Naive thymus-derived CD4-positive, alpha-beta T cell (primary cell): Measurements from ENCODE around the gene DNAJC22. TPM values are rescaled to one million over a fixed set of nuclear protein-coding genes. Genes with fewer than 3 reads are reported as not detected.

Source experiments
- ATAC-seq: fragments of 150-1000 bp; cut with Tn5 transposase; 2 replicates; pipeline ENCODE4 v1.10.0; 2021; ENCODE audit warnings: mild to moderate bottlenecking, moderate library complexity
- CTCF ChIA-PET: fragments of 350-600 bp; sonication (Branson Sonifier 250); formaldehyde crosslinking; loops from one replicate; lab custom pipeline; 2021; ENCODE audit warnings: antibody characterized with exemption; lab: Charles Lee
- POLR2A ChIA-PET: fragments of 350-600 bp; sonication (Branson Sonifier 250); formaldehyde crosslinking; loops from one replicate; lab custom pipeline; 2021; ENCODE audit warnings: antibody characterized with exemption, inconsistent platforms; lab: Charles Lee
- DNase-seq, 9 donors: peaks; one replicate each; pipeline versions ENCODE4 v3.0.0 to v3.0.0-alpha.2; 2020 to 2022; ENCODE audit warnings: mixed read lengths in 1 of 9
- H3K27ac ChIP-seq: one replicate; pipeline ENCODE4 v1.7.0; 2013; ENCODE audit warnings: mild to moderate bottlenecking, low read depth, low read length, moderate library complexity
- H3K27me3 ChIP-seq, 2 donors: one replicate each; pipeline ENCODE4 v1.7.0; 2013; ENCODE audit warnings: low read length in 2 of 2, mild to moderate bottlenecking in 2 of 2, moderate library complexity in 2 of 2; ENCODE audit not compliant: control insufficient read depth in 2 of 2, insufficient read depth in 2 of 2
- H3K36me3 ChIP-seq, 3 experiments: 1 replicate in 2 of 3; 2 replicates in 1 of 3; pipeline ENCODE4 v1.7.0; 2013; ENCODE audit warnings: low read length in 3 of 3, mild to moderate bottlenecking in 3 of 3, moderate library complexity in 1 of 3; ENCODE audit not compliant: insufficient read depth in 3 of 3, control insufficient read depth in 2 of 3
- H3K4me1 ChIP-seq, 2 donors: one replicate each; pipeline ENCODE4 v1.7.0; 2013; ENCODE audit warnings: low read length in 2 of 2, mild to moderate bottlenecking in 2 of 2, moderate library complexity in 1 of 2; ENCODE audit not compliant: control insufficient read depth in 2 of 2, insufficient read depth in 2 of 2
- H3K4me3 ChIP-seq: 2 replicates; pipeline ENCODE4 v1.7.0; 2013; ENCODE audit warnings: mild to moderate bottlenecking, low read length
- H3K9me3 ChIP-seq, 3 experiments: 1 replicate in 2 of 3; 2 replicates in 1 of 3; pipeline ENCODE4 v1.7.0; 2013; ENCODE audit warnings: low read length in 3 of 3; ENCODE audit not compliant: control insufficient read depth in 2 of 3
- H3K27ac Mint-ChIP-seq, 9 donors: one replicate each; pipeline ENCODE4 v1.8.0; 2020 to 2022; ENCODE audit warnings: mixed read lengths in 9 of 9, mild to moderate bottlenecking in 8 of 9, moderate library complexity in 5 of 9, inconsistent platforms in 2 of 9
- H3K27me3 Mint-ChIP-seq, 5 donors: one replicate each; pipeline ENCODE4 v1.8.0; 2021 to 2022; ENCODE audit warnings: mixed read lengths in 5 of 5, mild to moderate bottlenecking in 1 of 5
- H3K36me3 Mint-ChIP-seq, 5 donors: one replicate each; pipeline ENCODE4 v1.8.0; 2020 to 2022; ENCODE audit warnings: mixed read lengths in 5 of 5, mild to moderate bottlenecking in 3 of 5, inconsistent platforms in 1 of 5
- H3K4me1 Mint-ChIP-seq, 7 donors: one replicate each; pipeline ENCODE4 v1.8.0; 2020 to 2022; ENCODE audit warnings: mixed read lengths in 7 of 7, mild to moderate bottlenecking in 3 of 7, inconsistent platforms in 1 of 7
- H3K4me3 Mint-ChIP-seq, 10 donors: one replicate each; pipeline ENCODE4 v1.8.0; 2020 to 2022; ENCODE audit warnings: mild to moderate bottlenecking in 10 of 10, mixed read lengths in 10 of 10, moderate library complexity in 6 of 10, inconsistent platforms in 2 of 10
- H3K9me3 Mint-ChIP-seq, 11 donors: one replicate each; pipeline ENCODE4 v1.8.0; 2020 to 2022; ENCODE audit warnings: mixed read lengths in 11 of 11, mild to moderate bottlenecking in 4 of 11, inconsistent platforms in 1 of 11, moderate library complexity in 1 of 11
- intact Hi-C, 2 donors: fragments of 100-400 bp; cut with micrococcal nuclease; formaldehyde crosslinking; loops; one replicate each; pipeline ENCODE4 v1.15.1; 2023
- polyA plus RNA-seq, 2 donors: library from polyadenylated mRNA; unstranded; fragments of 300-500 nt; fragmentation: Illumina TruSeq; gene quantifications; one replicate each; pipeline ENCODE4 v1.2.3, GENCODE V29; 2021
- total RNA-seq, 6 experiments: library from RNA in 5 of 6; stranded (reverse) in 5 of 6; gene quantifications; 1 replicate in 5 of 6; 2 replicates in 1 of 6; pipeline ENCODE4 v1.2.3 and lab custom pipeline; 2021 to 2026

Gene DNAJC22
- total and polyA plus RNA-seq, 7 experiments from 2014 or later = not detected

DNA sequence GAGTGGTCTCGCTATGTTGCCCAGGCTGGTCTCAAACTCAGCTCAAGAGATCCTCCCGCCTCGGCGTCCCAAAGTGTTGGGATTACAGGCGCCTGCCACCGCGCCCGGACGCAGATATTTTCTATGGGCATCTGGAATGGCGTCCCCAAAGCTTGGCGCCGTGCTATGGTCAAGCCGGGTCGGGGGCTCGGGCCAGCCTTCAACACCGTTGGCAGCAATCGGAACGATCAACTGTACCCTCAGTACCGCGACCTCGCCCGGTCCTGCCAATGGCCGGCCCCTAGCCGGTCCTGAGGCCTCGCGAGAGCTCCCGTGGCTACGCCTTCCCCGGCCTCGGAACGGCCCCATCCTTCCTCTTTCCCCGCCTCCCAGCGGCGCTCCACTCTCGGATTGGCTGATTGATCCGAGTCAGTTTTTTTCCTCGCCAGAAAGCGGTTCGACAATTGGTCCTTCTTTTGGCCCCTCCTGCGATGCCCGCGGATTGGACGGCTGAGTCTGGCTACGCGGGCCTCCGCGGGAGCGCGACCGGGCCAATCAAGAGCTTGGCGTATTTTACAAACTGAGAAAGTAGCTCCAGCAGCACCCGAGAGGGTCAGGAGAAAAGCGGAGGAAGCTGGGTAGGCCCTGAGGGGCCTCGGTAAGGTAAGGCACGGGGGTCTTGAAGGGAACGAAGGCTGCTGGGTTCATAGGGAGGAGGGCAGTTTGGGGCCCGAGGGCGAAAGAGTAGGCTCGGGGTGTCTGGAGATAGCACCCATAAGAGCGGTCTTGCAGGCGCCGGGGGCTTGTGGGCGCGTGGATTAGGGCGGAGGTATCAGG lies 23.8 kb upstream of the DNAJC22 start, which contains the start of gene TROAP:
TSS of gene TROAP (plus strand) at position 548 of the 816 bp plus-strand sequence. CDS start 354 bp downstream, outside the sequence.
- H3K36me3 ChIP-seq = no peaks in the 10 kb centered on the region
- DNase-seq (peak; percentile 89 to 98 (median 96)), ATAC-seq (peak; percentile 97)
- POLR2A ChIA-PET = interaction anchor here (0.5 to 1.9 kb wide), 9 partner anchors 10 to 514 kb away, joined by 3 to 5 read pairs (median 3); partner anchors contain the start of genes DNAJC22, RHEBL1 and TUBA1B
- H3K9me3 ChIP-seq = no peaks in the 10 kb centered on the region
- peak within 1 kb of the TSS; percentile 86 to 98 (median 92) for H3K4me3 Mint-ChIP-seq
- H3K4me1 ChIP-seq = peaks cover 5 to 14% of the 10 kb centered on the region in 2 donors
- peak within 1 kb of the TSS; percentile 29 to 95 (median 83) for H3K27ac Mint-ChIP-seq
- peak within 1 kb of the TSS; percentile 75 for H3K4me3 ChIP-seq
- CTCF ChIA-PET = interaction anchor here (0.5 to 1.6 kb wide), 7 partner anchors 9 to 509 kb away, joined by 3 to 6 read pairs (median 4); no protein-coding TSS in a partner anchor
- peaks cover 0 to 10% (median 0%) of the 10 kb centered on the region in 5 donors for H3K36me3 Mint-ChIP-seq
- H3K27me3 ChIP-seq = no peaks in the 10 kb centered on the region
- peak within 1 kb of the TSS; percentile 72 for H3K27ac ChIP-seq
- peaks cover 0 to 5% (median 0%) of the 10 kb centered on the region in 5 donors for H3K27me3 Mint-ChIP-seq
- peaks cover 16 to 25% (median 19%) of the 10 kb centered on the region in 7 donors for H3K4me1 Mint-ChIP-seq
- no peaks in the 10 kb centered on the region for H3K9me3 Mint-ChIP-seq
- intact Hi-C loops = loop anchor here (1.0 to 5.0 kb wide), 12 partner anchors 14 to 1442 kb away; partner anchors contain the start of genes C1QL4 (in 2 of the 2), SPATS2 (in 2 of the 2), TUBA1B (in 2 of the 2) and TUBA1C (in 2 of the 2)

DNA sequence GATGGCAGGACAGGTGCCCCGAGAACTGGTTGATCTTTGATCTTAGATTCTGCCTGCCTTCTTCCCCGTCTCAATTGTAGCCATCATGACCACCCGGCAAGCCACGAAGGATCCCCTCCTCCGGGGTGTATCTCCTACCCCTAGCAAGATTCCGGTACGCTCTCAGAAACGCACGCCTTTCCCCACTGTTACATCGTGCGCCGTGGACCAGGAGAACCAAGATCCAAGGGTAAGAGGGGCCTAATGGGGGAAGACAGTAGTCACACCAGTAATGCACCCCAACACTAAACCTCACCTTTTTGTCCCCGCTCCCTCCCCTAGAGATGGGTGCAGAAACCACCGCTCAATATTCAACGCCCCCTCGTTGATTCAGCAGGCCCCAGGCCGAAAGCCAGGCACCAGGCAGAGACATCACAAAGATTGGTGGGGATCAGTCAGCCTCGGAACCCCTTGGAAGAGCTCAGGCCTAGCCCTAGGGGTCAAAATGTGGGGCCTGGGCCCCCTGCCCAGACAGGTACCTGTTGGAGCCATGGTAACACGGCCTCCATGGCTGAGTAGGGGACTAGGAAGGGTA lies 23.1 kb upstream of the DNAJC22 start:
- peak overlapping the region; percentile 75 for H3K4me3 ChIP-seq
- Mint-ChIP-seq H3K27ac (peak overlapping the region in 8 of 9 donors; percentile 29 to 95 (median 82)), H3K36me3 (peaks cover 0 to 11% (median 0%) of the 10 kb centered on the region in 5 donors), H3K9me3 (no peaks in the 10 kb centered on the region), H3K4me3 (peak overlapping the region; percentile 86 to 98 (median 92)), H3K4me1 (peaks cover 16 to 25% (median 19%) of the 10 kb centered on the region in 7 donors), H3K27me3 (peaks cover 0 to 5% (median 0%) of the 10 kb centered on the region in 5 donors)
- peaks cover 5 to 14% of the 10 kb centered on the region in 2 donors for H3K4me1 ChIP-seq
- ATAC-seq (no peak), DNase-seq (no peak)
- ChIA-PET POLR2A (interaction anchor here (0.7 to 1.9 kb wide), 8 partner anchors 10 to 513 kb away, joined by 3 to 5 read pairs (median 3); partner anchors contain the start of gene TUBA1B), CTCF (interaction anchor here (0.6 to 1.6 kb wide), 3 partner anchors 8 to 30 kb away, joined by 3 to 6 read pairs (median 4); no protein-coding TSS in a partner anchor)
- no peak overlapping the region for H3K27ac ChIP-seq
- no peaks in the 10 kb centered on the region for H3K27me3 ChIP-seq
- H3K36me3 ChIP-seq = no peaks in the 10 kb centered on the region
- no peaks in the 10 kb centered on the region for H3K9me3 ChIP-seq
- intact Hi-C loops = loop anchor here (1.0 to 5.0 kb wide), 11 partner anchors 14 to 1441 kb away; partner anchors contain the start of genes C1QL4 (in 2 of the 2), SPATS2 (in 2 of the 2), TUBA1B (in 2 of the 2) and ATF1 (in 1 of the 2)

DNA sequence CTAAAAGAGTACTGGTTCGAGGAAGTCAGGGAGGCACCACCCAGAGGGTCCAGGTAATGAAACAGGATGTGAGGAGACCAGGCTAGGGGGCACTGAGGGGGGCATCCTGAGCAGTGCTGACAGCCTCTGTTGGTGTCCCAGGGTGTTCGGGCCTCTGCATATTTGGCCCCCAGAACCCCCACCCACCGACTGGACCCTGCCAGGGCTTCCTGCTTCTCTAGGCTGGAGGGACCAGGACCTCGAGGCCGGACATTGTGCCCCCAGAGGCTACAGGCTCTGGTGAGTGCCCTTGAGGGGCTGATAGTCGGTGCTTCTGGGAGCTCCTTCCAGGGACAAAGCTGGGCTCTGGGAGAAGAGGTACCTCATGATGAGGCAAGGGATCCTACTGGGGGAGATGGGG lies 21.1 kb upstream of the DNAJC22 start:
- peaks cover 16 to 24% (median 19%) of the 10 kb centered on the region in 7 donors for H3K4me1 Mint-ChIP-seq
- intact Hi-C loops = no loop called here

DNA sequence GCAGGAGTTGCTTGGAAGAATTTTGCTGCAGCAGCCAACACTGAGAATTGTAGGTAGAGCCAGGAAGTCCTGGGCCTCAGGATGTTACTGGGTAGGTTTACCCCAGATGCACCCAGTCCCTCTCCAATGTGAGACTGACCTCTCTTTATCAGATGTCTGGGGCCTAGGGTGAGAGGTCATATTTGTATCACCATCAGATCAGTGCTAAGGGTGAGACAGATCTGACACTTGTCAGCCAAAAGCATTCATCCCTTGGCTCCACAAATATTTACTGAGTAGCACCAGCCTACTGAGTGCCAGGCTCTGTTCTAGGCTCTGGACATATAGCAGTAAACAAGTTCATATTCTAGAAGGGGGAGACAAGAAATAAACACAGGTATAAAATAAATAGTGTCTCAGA lies 19.3 kb upstream of the DNAJC22 start:
- no peak overlapping the region for H3K27ac Mint-ChIP-seq
- intact Hi-C loops = no loop called here
- peaks cover 0 to 1% (median 0%) of the 10 kb centered on the region in 11 donors for H3K9me3 Mint-ChIP-seq
- Histone ChIP-seq H3K27ac (no peak overlapping the region), H3K27me3 (no peaks in the 10 kb centered on the region), H3K36me3 (no peaks in the 10 kb centered on the region), H3K4me1 (peaks cover 5 to 7% of the 10 kb centered on the region in 2 donors), H3K9me3 (no peaks in the 10 kb centered on the region), H3K4me3 (no peak overlapping the region)
- H3K4me3 Mint-ChIP-seq = no peak overlapping the region
- H3K27me3 Mint-ChIP-seq = peaks cover 8 to 16% (median 10%) of the 10 kb centered on the region in 5 donors
- ATAC-seq (no peak), DNase-seq (no peak)
- H3K36me3 Mint-ChIP-seq = peaks cover 0 to 32% (median 0%) of the 10 kb centered on the region in 5 donors
- CTCF ChIA-PET = no interaction called here
- POLR2A ChIA-PET = no interaction called here
- peaks cover 7 to 21% (median 13%) of the 10 kb centered on the region in 7 donors for H3K4me1 Mint-ChIP-seq

More for the DNA sequence above, 21.1 kb upstream of the DNAJC22 start:
- Histone ChIP-seq H3K9me3 (no peaks in the 10 kb centered on the region), H3K27ac (no peak overlapping the region), H3K4me1 (peaks cover 5 to 14% of the 10 kb centered on the region in 2 donors), H3K27me3 (no peaks in the 10 kb centered on the region), H3K36me3 (no peaks in the 10 kb centered on the region), H3K4me3 (no peak overlapping the region)
- no peaks in the 10 kb centered on the region for H3K9me3 Mint-ChIP-seq
- peaks cover 0 to 1% (median 0%) of the 10 kb centered on the region in 5 donors for H3K27me3 Mint-ChIP-seq
- ATAC-seq = no peak
- ChIA-PET CTCF (interaction anchor here (1.1 to 1.2 kb wide), 2 partner anchors 9 to 11 kb away, joined by 4 to 5 read pairs; partner anchors contain the start of gene C1QL4), POLR2A (no interaction called here)
- H3K27ac Mint-ChIP-seq = no peak overlapping the region
- no peak overlapping the region for H3K4me3 Mint-ChIP-seq
- H3K36me3 Mint-ChIP-seq = peaks cover 0 to 19% (median 0%) of the 10 kb centered on the region in 5 donors
- no peak for DNase-seq

DNA sequence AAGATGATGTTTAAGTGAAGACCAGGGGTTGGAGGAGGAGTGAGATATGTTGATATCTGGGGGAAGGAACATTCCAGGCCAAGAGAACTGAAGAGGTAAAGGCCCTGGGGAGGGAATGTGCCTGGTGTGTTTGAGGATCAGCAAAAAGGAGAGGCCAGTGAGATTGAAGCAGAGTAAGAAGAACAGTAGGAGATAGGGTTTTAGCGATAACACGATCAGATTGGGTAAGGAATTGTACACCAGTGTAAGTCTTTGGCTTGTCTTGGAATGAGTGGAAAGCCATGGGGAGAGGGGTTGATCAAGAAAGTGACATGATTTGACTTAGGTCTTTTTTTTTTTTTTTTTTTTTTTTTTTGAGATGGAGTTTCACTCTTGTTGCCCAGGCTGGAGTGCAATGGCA lies 18.8 kb upstream of the DNAJC22 start:
- H3K36me3 Mint-ChIP-seq = peaks cover 0 to 32% (median 0%) of the 10 kb centered on the region in 5 donors

DNA sequence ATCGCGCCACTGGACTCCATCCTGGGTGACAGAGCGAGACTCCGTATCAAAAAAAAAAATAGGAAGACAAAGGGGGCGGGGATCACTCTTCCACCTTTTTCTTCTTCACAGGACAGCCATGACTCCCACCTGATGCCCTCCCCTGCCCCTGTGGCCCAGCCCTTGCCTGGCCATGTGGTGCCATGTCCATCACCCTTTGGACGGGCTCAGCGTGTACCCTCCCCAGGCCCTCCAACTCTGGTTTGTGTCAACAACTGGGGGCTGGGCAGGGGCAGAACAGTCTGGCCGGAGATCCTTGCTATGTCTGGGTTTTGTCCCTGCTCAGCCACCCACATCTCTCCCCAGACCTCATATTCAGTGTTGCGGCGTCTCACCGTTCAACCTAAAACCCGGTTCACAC lies 17.9 kb upstream of the DNAJC22 start:
- CTCF ChIA-PET = no interaction called here
- no peaks in the 10 kb centered on the region for H3K36me3 ChIP-seq
- H3K27ac Mint-ChIP-seq = no peak overlapping the region
- POLR2A ChIA-PET = no interaction called here
- DNase-seq = no peak
- no peak overlapping the region for H3K4me3 ChIP-seq
- no peaks in the 10 kb centered on the region for H3K27me3 ChIP-seq
- intact Hi-C loops = no loop called here
- no peak overlapping the region for H3K27ac ChIP-seq
- peaks cover 0 to 32% (median 0%) of the 10 kb centered on the region in 5 donors for H3K36me3 Mint-ChIP-seq
- no peak overlapping the region for H3K4me3 Mint-ChIP-seq
- ATAC-seq = no peak
- peaks cover 21 to 26% (median 24%) of the 10 kb centered on the region in 5 donors for H3K27me3 Mint-ChIP-seq
- no peaks in the 10 kb centered on the region for H3K9me3 ChIP-seq
- H3K4me1 ChIP-seq = peaks cover 0 to under 1% of the 10 kb centered on the region in 2 donors
- peaks cover 0 to 1% (median 0%) of the 10 kb centered on the region in 11 donors for H3K9me3 Mint-ChIP-seq
- peaks cover 4 to 21% (median 5%) of the 10 kb centered on the region in 7 donors for H3K4me1 Mint-ChIP-seq

More for the DNA sequence above, 18.8 kb upstream of the DNAJC22 start:
- H3K27ac Mint-ChIP-seq = no peak overlapping the region
- no peak overlapping the region for H3K4me3 Mint-ChIP-seq
- Histone ChIP-seq H3K9me3 (no peaks in the 10 kb centered on the region), H3K36me3 (no peaks in the 10 kb centered on the region), H3K27ac (no peak overlapping the region), H3K4me3 (no peak overlapping the region), H3K27me3 (no peaks in the 10 kb centered on the region), H3K4me1 (peaks cover 5 to 6% of the 10 kb centered on the region in 2 donors)
- ATAC-seq = no peak
- DNase-seq = no peak
- H3K27me3 Mint-ChIP-seq = peaks cover 13 to 21% (median 16%) of the 10 kb centered on the region in 5 donors
- CTCF ChIA-PET = no interaction called here
- peaks cover 0 to 1% (median 0%) of the 10 kb centered on the region in 11 donors for H3K9me3 Mint-ChIP-seq
- intact Hi-C loops = no loop called here
- H3K4me1 Mint-ChIP-seq = peaks cover 5 to 23% (median 10%) of the 10 kb centered on the region in 7 donors
- POLR2A ChIA-PET = no interaction called here
